K562 (cell line): ENCODE data around the gene CNTROB. TPM values are rescaled to one million over a fixed set of nuclear protein-coding genes. Genes with fewer than 3 reads are reported as not detected.

Source experiments
- CEBPG ChIP-seq, 3 experiments: fragments of 200-800 bp in 1 of 3; sonication (Bioruptor generic) in 1 of 3; sonication (generic) in 1 of 3; formaldehyde crosslinking in 1 of 3; IDR thresholded peaks in 2 of 3; conservative IDR thresholded peaks in 1 of 3; 2 replicates each; pipeline versions ENCODE4 v1.6.1 to v1.8.0; 2016 to 2022; ENCODE audit warnings: missing compliant biosample characterization in 2 of 3, missing genetic modification characterization in 2 of 3, mild to moderate bottlenecking in 1 of 3, missing genetic modification reagents in 1 of 3
- CHCHD3 ChIP-seq: fragments of 250-450 bp; sonication (Bioruptor Pico); IDR thresholded peaks from 2 replicates; pipeline ENCODE4 v2.1.2; 2022; ENCODE audit warnings: mild to moderate bottlenecking
- FOXP1 ChIP-seq: sonication (generic); formaldehyde crosslinking; IDR thresholded peaks from 2 replicates; pipeline ENCODE4 v1.8.0; 2022; ENCODE audit warnings: mild to moderate bottlenecking, missing genetic modification reagents
- KAT8 ChIP-seq: fragments of 450-650 bp; IDR thresholded peaks from 2 replicates; pipeline ENCODE4 v1.6.1; 2016; ENCODE audit warnings: low read depth, mild to moderate bottlenecking
- KLF1 ChIP-seq: fragments of 450-650 bp; IDR thresholded peaks from 2 replicates; pipeline ENCODE4 v1.6.1; 2016; ENCODE audit warnings: missing genetic modification characterization, missing compliant biosample characterization
- MCM2 ChIP-seq: fragments of 450-650 bp; IDR thresholded peaks from 2 replicates; pipeline ENCODE4 v1.6.1; 2017; ENCODE audit warnings: low read depth, mild to moderate bottlenecking
- NFIX ChIP-seq: fragments of 250-450 bp; sonication (Bioruptor Pico); IDR thresholded peaks from 2 replicates; pipeline ENCODE4 v1.4.0; 2020; ENCODE audit warnings: low read depth, mild to moderate bottlenecking, moderate library complexity
- PPARD ChIP-seq: fragments of 250-450 bp; sonication (Bioruptor Pico); IDR thresholded peaks from 2 replicates; pipeline ENCODE4 v1.8.0; 2022; ENCODE audit warnings: inconsistent platforms, mild to moderate bottlenecking, moderate library complexity
- PURB ChIP-seq: sonication (generic); formaldehyde crosslinking; IDR thresholded peaks from 2 replicates; pipeline ENCODE4 v1.9.0; 2021; ENCODE audit warnings: low read depth, mild to moderate bottlenecking, missing genetic modification reagents
- RBBP5 ChIP-seq: fragments of 200-600 bp; sonication (generic); IDR thresholded peaks from 2 replicates; pipeline ENCODE4 v1.6.1; 2012; ENCODE audit warnings: borderline replicate concordance, mild to moderate bottlenecking, low read length, control low read depth, inconsistent platforms; ENCODE audit not compliant: insufficient read depth, poor library complexity, severe bottlenecking
- RNF2 ChIP-seq: sonication (generic); IDR thresholded peaks from 2 replicates; pipeline ENCODE4 v1.6.1; 2016
- SIN3B ChIP-seq: fragments of 450-650 bp; IDR thresholded peaks from 2 replicates; pipeline ENCODE4 v1.6.1; 2017; ENCODE audit warnings: low read depth, mild to moderate bottlenecking, moderate library complexity
- SMAD1 ChIP-seq: fragments of 150-350 bp; IDR thresholded peaks from 2 replicates; pipeline ENCODE4 v1.6.1; 2014; ENCODE audit warnings: low read length, low read depth; ENCODE audit not compliant: partially characterized antibody
- TAF1 ChIP-seq: IDR thresholded peaks from 2 replicates; pipeline ENCODE4 v1.6.1; 2011; ENCODE audit warnings: mild to moderate bottlenecking, low read length, moderate library complexity; ENCODE audit not compliant: insufficient read depth, control insufficient read depth, severe bottlenecking; ENCODE audit errors: extremely low read depth
- ZNF217 ChIP-seq: sonication (generic); formaldehyde crosslinking; IDR thresholded peaks from 2 replicates; pipeline ENCODE4 v1.8.0; 2022; ENCODE audit warnings: mild to moderate bottlenecking, missing genetic modification reagents
- ZNF707 ChIP-seq: fragments of 250-450 bp; sonication (Bioruptor Pico); conservative IDR thresholded peaks from 2 replicates; pipeline ENCODE4 v1.8.0; 2022; ENCODE audit warnings: inconsistent platforms, mild to moderate bottlenecking, moderate library complexity
- ZSCAN32 ChIP-seq: fragments of 450-650 bp; formaldehyde crosslinking; IDR thresholded peaks from 2 replicates; pipeline ENCODE4 v1.4.0; 2020; ENCODE audit warnings: mild to moderate bottlenecking, moderate library complexity
- polyA plus RNA-seq, 8 experiments: library from polyadenylated mRNA; depleted of rRNA in 4 of 8; stranded (reverse) in 5 of 8; unstranded in 3 of 8; fragments of >200 nt; fragmentation: Nextera tagmentation in 2 of 8; fragmentation: Illumina TruSeq in 1 of 8; extraction: Ambion mirVana in 2 of 8; extraction: Trizol in 1 of 8; gene quantifications; 2 replicates each; pipeline versions ENCODE4 v1.2.1 to v1.2.3, GENCODE V29; 2011 to 2014; ENCODE audit warnings: inconsistent platforms in 1 of 8, missing spikeins in 1 of 8
- total RNA-seq, 7 experiments: library from RNA; depleted of rRNA in 6 of 7; stranded (reverse); fragments of >200 nt in 6 of 7; fragmentation: Illumina TruSeq in 2 of 7; extraction: Trizol in 2 of 7; gene quantifications; 2 replicates each; pipeline versions ENCODE4 v1.2.1 to v1.2.3, GENCODE V29; 2011 to 2021; ENCODE audit warnings: low replicate concordance in 1 of 7
- TF ChIP-seq, protein P1 (sequence below), 2 experiments: fragments of 150-350 bp in 1 of 2; IDR thresholded peaks; 2 replicates each; pipeline ENCODE4 v1.6.1; 2012 to 2016; ENCODE audit warnings: low read depth in 2 of 2, low read length in 2 of 2, mild to moderate bottlenecking in 1 of 2, moderate library complexity in 1 of 2
- TF ChIP-seq, protein P2 (sequence below): sonication (generic); formaldehyde crosslinking; IDR thresholded peaks from 2 replicates; pipeline ENCODE4 v1.8.0; 2022; ENCODE audit warnings: mild to moderate bottlenecking, missing genetic modification reagents
- TF ChIP-seq, protein P3 (sequence below): sonication (generic); formaldehyde crosslinking; IDR thresholded peaks from 2 replicates; pipeline ENCODE4 v1.8.0; 2023; ENCODE audit warnings: missing genetic modification reagents, mild to moderate bottlenecking, borderline replicate concordance

CNTROB gene
- total and polyA plus RNA-seq, 9 of the 15 experiments (the other 6 are each of a cell fraction or from before 2014, with no cell fraction given) = 1.9 to 33.3 (median 23.0) TPM

DNA sequence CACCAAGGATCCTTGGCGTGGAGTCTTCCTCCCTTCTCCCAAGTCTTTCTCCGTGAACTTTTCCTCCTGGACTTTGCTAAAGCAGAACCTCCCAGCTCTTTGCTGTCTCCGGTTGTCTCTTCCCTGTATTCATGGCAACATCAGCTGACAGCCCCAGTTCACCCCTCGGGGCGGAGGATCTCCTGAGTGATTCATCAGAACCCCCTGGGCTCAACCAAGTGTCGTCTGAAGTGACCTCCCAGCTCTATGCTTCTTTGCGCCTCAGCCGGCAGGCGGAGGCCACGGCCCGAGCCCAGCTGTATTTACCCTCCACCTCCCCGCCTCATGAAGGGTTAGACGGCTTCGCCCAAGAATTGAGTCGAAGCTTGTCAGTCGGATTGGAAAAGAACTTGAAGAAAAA, 943 bp downstream of the CNTROB start (continued):
- TF ChIP-seq, protein P1, sequence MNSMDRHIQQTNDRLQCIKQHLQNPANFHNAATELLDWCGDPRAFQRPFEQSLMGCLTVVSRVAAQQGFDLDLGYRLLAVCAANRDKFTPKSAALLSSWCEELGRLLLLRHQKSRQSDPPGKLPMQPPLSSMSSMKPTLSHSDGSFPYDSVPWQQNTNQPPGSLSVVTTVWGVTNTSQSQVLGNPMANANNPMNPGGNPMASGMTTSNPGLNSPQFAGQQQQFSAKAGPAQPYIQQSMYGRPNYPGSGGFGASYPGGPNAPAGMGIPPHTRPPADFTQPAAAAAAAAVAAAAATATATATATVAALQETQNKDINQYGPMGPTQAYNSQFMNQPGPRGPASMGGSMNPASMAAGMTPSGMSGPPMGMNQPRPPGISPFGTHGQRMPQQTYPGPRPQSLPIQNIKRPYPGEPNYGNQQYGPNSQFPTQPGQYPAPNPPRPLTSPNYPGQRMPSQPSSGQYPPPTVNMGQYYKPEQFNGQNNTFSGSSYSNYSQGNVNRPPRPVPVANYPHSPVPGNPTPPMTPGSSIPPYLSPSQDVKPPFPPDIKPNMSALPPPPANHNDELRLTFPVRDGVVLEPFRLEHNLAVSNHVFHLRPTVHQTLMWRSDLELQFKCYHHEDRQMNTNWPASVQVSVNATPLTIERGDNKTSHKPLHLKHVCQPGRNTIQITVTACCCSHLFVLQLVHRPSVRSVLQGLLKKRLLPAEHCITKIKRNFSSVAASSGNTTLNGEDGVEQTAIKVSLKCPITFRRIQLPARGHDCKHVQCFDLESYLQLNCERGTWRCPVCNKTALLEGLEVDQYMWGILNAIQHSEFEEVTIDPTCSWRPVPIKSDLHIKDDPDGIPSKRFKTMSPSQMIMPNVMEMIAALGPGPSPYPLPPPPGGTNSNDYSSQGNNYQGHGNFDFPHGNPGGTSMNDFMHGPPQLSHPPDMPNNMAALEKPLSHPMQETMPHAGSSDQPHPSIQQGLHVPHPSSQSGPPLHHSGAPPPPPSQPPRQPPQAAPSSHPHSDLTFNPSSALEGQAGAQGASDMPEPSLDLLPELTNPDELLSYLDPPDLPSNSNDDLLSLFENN (IDR thresholded peaks at IDR 0.05; ENCODE audit: low read depth in 2 of 2, low read length in 2 of 2) = no peak
- TF ChIP-seq SIN3B (no peak), ZNF707 (CRISPR knock-in tag) (no peak), TAF1 (peak; percentile 13), RBBP5 (no peak), CHCHD3 (no peak), MCM2 (no peak), PPARD (CRISPR knock-in tag) (no peak), ZNF217 (CRISPR knock-in tag) (no peak), FOXP1 (CRISPR knock-in tag) (no peak), RNF2 (no peak), KLF1 (tag) (no peak), ZSCAN32 (no peak), CEBPG (CRISPR knock-in tag; IDR thresholded peaks at IDR 0.05) (no peak), CEBPG (tag; conservative IDR thresholded peaks at IDR 0.05 in 1 of 2, IDR thresholded peaks at IDR 0.05 in 1 of 2) (no peak), NFIX (CRISPR knock-in tag) (no peak), KAT8 (no peak), SMAD1 (no peak), PURB (CRISPR knock-in tag) (no peak)
- TF ChIP-seq, protein P2, sequence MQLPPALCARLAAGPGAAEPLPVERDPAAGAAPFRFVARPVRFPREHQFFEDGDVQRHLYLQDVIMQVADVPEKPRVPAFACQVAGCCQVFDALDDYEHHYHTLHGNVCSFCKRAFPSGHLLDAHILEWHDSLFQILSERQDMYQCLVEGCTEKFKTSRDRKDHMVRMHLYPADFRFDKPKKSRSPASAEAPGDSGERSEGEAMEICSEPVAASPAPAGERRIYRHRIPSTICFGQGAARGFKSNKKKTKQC (CRISPR knock-in tag) = no peak
- TF ChIP-seq, protein P3, sequence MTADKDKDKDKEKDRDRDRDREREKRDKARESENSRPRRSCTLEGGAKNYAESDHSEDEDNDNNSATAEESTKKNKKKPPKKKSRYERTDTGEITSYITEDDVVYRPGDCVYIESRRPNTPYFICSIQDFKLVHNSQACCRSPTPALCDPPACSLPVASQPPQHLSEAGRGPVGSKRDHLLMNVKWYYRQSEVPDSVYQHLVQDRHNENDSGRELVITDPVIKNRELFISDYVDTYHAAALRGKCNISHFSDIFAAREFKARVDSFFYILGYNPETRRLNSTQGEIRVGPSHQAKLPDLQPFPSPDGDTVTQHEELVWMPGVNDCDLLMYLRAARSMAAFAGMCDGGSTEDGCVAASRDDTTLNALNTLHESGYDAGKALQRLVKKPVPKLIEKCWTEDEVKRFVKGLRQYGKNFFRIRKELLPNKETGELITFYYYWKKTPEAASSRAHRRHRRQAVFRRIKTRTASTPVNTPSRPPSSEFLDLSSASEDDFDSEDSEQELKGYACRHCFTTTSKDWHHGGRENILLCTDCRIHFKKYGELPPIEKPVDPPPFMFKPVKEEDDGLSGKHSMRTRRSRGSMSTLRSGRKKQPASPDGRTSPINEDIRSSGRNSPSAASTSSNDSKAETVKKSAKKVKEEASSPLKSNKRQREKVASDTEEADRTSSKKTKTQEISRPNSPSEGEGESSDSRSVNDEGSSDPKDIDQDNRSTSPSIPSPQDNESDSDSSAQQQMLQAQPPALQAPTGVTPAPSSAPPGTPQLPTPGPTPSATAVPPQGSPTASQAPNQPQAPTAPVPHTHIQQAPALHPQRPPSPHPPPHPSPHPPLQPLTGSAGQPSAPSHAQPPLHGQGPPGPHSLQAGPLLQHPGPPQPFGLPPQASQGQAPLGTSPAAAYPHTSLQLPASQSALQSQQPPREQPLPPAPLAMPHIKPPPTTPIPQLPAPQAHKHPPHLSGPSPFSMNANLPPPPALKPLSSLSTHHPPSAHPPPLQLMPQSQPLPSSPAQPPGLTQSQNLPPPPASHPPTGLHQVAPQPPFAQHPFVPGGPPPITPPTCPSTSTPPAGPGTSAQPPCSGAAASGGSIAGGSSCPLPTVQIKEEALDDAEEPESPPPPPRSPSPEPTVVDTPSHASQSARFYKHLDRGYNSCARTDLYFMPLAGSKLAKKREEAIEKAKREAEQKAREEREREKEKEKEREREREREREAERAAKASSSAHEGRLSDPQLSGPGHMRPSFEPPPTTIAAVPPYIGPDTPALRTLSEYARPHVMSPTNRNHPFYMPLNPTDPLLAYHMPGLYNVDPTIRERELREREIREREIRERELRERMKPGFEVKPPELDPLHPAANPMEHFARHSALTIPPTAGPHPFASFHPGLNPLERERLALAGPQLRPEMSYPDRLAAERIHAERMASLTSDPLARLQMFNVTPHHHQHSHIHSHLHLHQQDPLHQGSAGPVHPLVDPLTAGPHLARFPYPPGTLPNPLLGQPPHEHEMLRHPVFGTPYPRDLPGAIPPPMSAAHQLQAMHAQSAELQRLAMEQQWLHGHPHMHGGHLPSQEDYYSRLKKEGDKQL (CRISPR knock-in tag) = no peak
